Measurements from ENCODE around the gene BEST2. TPM values are rescaled to one million over a fixed set of nuclear protein-coding genes. Genes with fewer than 3 reads are reported as not detected.

Gene BEST2
- total and polyA plus RNA-seq, 2 donors from 2014 or later = not detected

GRCh38 chr19:12727745-12728433 is 23.7 kb upstream of the BEST2 start:
- H3K4me3 ChIP-seq (ENCODE audit: low read length in 3 of 3) = no peak overlapping the region
- TF ChIP-seq CTCF (IDR thresholded peaks at IDR 0.05; ENCODE audit: borderline replicate concordance, extremely low read depth, insufficient read depth) = no peak
- no peak for DNase-seq
- no peak overlapping the region for H3K9ac ChIP-seq (ENCODE audit: low read length in 3 of 3)
- no peaks in the 10 kb centered on the region for H3K27me3 ChIP-seq (ENCODE audit: control insufficient read depth, insufficient read depth, low read length)
- intact Hi-C loops (cut with DNase I) = no loop called here
- H3K36me3 ChIP-seq (ENCODE audit: control insufficient read depth in 2 of 3, insufficient read depth in 3 of 3, low read length in 3 of 3) = peaks cover 4 to 18% (median 11%) of the 10 kb centered on the region in 3 donors
- H3K4me1 ChIP-seq (ENCODE audit: control insufficient read depth in 2 of 3, insufficient read depth in 2 of 3, low read depth in 1 of 3, low read length in 3 of 3) = peaks cover 0 to 16% (median 8%) of the 10 kb centered on the region in 3 donors
- no peak overlapping the region for H3K27ac ChIP-seq (ENCODE audit: low read depth in 2 of 2, low read length in 2 of 2)
- H3K9me3 ChIP-seq (ENCODE audit: control insufficient read depth in 2 of 3, insufficient read depth in 1 of 3, low read length in 3 of 3) = no peaks in the 10 kb centered on the region
- FAIRE-seq = no peak

GRCh38 chr19:12730064-12730463 is 21.5 kb upstream of the BEST2 start:
- FAIRE-seq = no peak
- DNase-seq = no peak
- no peak overlapping the region for H3K4me3 ChIP-seq (ENCODE audit: low read length in 3 of 3)
- H3K27ac ChIP-seq (ENCODE audit: low read depth in 2 of 2, low read length in 2 of 2) = no peak overlapping the region
- H3K36me3 ChIP-seq (ENCODE audit: control insufficient read depth in 2 of 3, insufficient read depth in 3 of 3, low read length in 3 of 3) = peaks cover 4 to 18% (median 11%) of the 10 kb centered on the region in 3 donors
- intact Hi-C loops (cut with DNase I) = no loop called here
- TF ChIP-seq CTCF (IDR thresholded peaks at IDR 0.05; ENCODE audit: borderline replicate concordance, extremely low read depth, insufficient read depth) = no peak
- H3K27me3 ChIP-seq (ENCODE audit: control insufficient read depth, insufficient read depth, low read length) = no peaks in the 10 kb centered on the region
- peaks cover 0 to 13% (median 10%) of the 10 kb centered on the region in 3 donors for H3K4me1 ChIP-seq (ENCODE audit: control insufficient read depth in 2 of 3, insufficient read depth in 2 of 3, low read depth in 1 of 3, low read length in 3 of 3)
- no peaks in the 10 kb centered on the region for H3K9me3 ChIP-seq (ENCODE audit: control insufficient read depth in 2 of 3, insufficient read depth in 1 of 3, low read length in 3 of 3)
- H3K9ac ChIP-seq (ENCODE audit: low read length in 3 of 3) = no peak overlapping the region

- FAIRE-seq (no peak), DNase-seq (no peak)
- intact Hi-C loops (cut with DNase I) = no loop called here
- Histone ChIP-seq H3K27me3 (ENCODE audit: control insufficient read depth, insufficient read depth, low read length) (no peaks in the 10 kb centered on the region), H3K4me1 (ENCODE audit: control insufficient read depth in 2 of 3, insufficient read depth in 2 of 3, low read depth in 1 of 3, low read length in 3 of 3) (peaks cover 0 to 13% (median 10%) of the 10 kb centered on the region in 3 donors), H3K4me3 (ENCODE audit: low read length in 3 of 3) (no peak overlapping the region), H3K36me3 (ENCODE audit: control insufficient read depth in 2 of 3, insufficient read depth in 3 of 3, low read length in 3 of 3) (peaks cover 4 to 18% (median 11%) of the 10 kb centered on the region in 3 donors), H3K9ac (ENCODE audit: low read length in 3 of 3) (no peak overlapping the region), H3K27ac (ENCODE audit: low read depth in 2 of 2, low read length in 2 of 2) (no peak overlapping the region), H3K9me3 (ENCODE audit: control insufficient read depth in 2 of 3, insufficient read depth in 1 of 3, low read length in 3 of 3) (no peaks in the 10 kb centered on the region)
- no peak for TF ChIP-seq CTCF (IDR thresholded peaks at IDR 0.05; ENCODE audit: borderline replicate concordance, extremely low read depth, insufficient read depth)
These were observed 20.3 kb upstream of the BEST2 start for GRCh38 chr19:12731337-12731736.

Measured in kidney (tissue), 14 donors.